HG03354 (cell line): Measurements from ENCODE around the gene OGDHL.

Source experiments
- ATAC-seq: cut with Tn5 transposase; IDR thresholded peaks from one replicate; pipeline ENCODE4 v1.9.1; 2021; ENCODE audit warnings: mild to moderate bottlenecking; ENCODE audit not compliant: unreplicated experiment, poor library complexity, severe bottlenecking

The OGDHL gene

DNA sequence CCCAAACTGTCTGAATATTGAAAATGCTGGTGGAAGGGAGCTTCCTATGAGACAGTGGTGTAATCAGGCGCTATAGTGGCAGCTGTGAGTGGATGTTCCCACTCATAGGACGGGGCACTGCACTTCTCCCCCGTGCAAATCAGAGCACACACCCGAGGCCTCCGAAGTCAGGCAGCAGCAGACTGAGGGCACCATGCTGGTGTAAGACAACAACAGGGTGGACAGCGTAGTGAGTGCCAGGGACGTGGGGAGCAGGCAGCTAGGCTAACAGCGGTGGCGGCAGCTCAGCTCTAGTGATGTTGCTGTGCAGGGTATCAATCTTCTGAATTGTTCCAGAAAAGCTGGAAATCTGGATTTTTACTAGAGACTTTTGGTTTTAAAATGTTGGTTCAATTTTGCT lies 63.4 kb downstream of the OGDHL start:
- no peak for ATAC-seq

DNA sequence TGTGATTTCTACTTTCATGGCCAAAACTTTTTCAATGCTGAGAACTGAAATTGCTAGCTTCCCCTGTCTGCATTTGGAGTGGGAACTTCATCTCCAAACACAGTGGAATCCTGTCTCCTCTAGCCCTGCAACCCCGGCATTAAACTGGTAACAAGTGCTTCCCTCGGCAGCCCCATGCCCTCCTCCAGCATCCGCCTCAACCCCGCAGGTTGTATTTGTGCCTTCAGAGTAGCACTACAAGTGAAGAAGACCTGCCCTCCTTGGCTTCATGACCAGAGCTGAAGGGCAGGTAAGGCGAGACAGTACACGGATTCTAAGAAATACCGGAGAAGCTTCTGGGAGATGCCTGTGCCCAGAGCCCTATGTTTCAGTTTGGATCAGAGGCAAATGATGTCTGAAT lies 65.8 kb downstream of the OGDHL start:
- ATAC-seq, result no peak

DNA sequence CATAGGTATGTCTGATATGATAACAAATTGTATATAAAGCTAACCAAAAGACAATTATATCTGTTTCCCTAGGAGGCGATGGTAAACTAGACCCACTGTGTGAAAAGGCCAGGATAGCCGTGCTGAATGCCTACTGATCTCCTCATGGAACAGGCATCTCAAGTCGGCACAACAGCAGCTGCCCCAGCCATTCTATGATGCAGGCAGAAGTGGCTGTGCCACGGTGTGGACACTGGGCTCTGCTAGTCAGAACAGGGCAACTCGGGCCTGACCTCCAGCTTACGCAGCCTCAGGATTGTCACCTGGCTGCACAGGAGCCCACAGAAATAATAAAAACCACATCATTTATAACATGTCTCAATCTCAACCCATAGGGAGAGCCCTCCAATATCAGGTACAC lies 67.7 kb downstream of the OGDHL start:
- ATAC-seq, result no peak

DNA sequence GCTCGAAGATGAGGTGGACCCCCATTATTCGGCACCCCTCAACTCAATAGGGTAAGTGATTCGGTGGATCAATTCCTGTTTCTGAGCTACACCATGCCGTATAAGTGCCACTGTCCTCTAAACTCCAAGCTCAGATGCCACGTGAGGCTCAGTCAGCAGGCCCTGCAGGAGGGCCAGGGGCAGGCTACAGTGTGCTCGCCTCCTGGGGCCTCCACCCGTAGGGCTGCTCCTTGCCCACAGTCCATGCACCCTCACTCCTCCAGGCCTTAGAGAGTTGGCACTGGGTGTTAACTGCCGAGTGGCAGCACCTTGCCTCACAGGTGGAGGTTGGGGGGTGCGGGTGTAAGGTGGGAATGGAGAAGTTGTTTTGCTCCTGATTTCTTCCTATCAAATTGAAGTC lies 70.5 kb downstream of the OGDHL start:
- no peak for ATAC-seq

DNA sequence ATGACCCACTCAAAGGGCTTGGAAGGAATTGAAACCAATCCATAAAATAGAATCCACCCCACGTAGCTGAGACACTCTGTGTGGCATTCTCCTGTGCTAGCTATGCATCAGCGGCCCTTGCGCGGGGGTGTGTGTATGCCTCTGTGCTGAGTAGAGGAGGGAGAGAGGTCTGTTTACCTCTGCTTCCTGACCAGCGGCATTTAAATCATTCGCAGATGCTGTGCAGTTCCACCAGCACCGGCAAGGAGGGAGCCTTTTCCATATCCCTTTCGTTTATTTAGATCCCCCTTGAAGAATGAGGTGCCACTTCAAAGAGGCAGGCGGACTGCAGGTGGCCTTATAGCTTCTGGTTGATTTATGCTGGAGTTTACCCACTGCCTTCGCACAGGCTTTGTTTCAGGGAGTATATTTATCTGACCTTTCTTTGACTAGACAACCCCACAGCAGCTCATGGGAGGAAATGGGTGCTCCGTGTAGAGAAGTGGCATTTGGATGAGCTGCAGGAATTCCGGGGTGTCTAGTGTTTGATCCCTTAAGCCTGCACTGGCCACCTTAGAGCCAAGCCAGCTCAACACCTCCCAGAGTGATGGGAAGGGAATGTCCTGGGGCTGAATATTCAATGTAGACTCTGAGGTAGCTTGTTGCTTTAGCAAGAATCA lies 71.3 kb downstream of the OGDHL start:
- no peak for ATAC-seq

GRCh38 chr10:49689882-49690510 lies 72.1 kb downstream of the OGDHL start:
- ATAC-seq, result no peak

DNA sequence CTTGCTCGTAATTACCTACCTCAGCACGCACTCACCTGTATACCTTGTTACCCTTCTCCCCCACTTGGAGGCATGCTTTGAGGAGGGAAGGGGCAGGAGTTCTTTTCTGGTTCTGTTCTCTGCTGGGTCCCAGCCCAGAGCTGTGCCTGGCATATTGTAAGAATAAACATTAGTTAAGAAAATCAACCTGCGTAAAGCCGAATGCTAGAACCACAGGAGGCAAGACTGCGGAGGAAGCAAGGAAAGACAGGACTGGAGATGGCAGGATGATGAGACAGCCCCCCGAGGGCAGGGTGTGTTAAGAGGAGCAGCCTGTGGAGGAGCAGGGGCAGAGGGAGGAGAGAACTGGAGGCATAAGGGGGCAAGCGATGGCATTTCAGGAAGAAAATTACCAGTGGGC lies 73.2 kb downstream of the OGDHL start:
- no peak for ATAC-seq

- ATAC-seq, result no peak
These were observed 73.8 kb downstream of the OGDHL start for GRCh38 chr10:49688261-49688846.

- no peak for ATAC-seq
These were observed 75.5 kb downstream of the OGDHL start for GRCh38 chr10:49686651-49687050.
